Adipocyte (in vitro differentiated cells): ENCODE results near the gene EFEMP1.

Experiments
- DNase-seq: peaks from one replicate; pipeline ENCODE4 v3.0.0-alpha.2; 2015; ENCODE audit warnings: low read depth
- H3K27me3 ChIP-seq: replicated peaks from 2 replicates; pipeline ENCODE4 v1.7.0; 2013; ENCODE audit warnings: mild to moderate bottlenecking, low read length, moderate library complexity; ENCODE audit not compliant: control insufficient read depth, insufficient read depth
- H3K36me3 ChIP-seq: 2 replicates; pipeline ENCODE4 v1.7.0; 2013; ENCODE audit warnings: low read length, mild to moderate bottlenecking, moderate library complexity; ENCODE audit not compliant: control insufficient read depth, insufficient read depth, severe bottlenecking
- H3K4me1 ChIP-seq: 2 replicates; pipeline ENCODE4 v1.7.0; 2013; ENCODE audit warnings: mild to moderate bottlenecking, low read length, moderate library complexity; ENCODE audit not compliant: control insufficient read depth, insufficient read depth
- H3K4me3 ChIP-seq: 2 replicates; pipeline ENCODE4 v1.7.0; 2013; ENCODE audit warnings: mild to moderate bottlenecking, low read length, moderate library complexity
- H3K9ac ChIP-seq: 2 replicates; pipeline ENCODE4 v1.7.0; 2013; ENCODE audit warnings: mild to moderate bottlenecking, low read length, moderate library complexity
- H3K9me3 ChIP-seq: 2 replicates; pipeline ENCODE4 v1.7.0; 2013; ENCODE audit warnings: mild to moderate bottlenecking, low read length, moderate library complexity; ENCODE audit not compliant: control insufficient read depth

EFEMP1 gene

GRCh38 chr2:55932843-55933242 is 9.3 kb upstream of the EFEMP1 start:
- peaks cover 3% of the 10 kb centered on the region for H3K27me3 ChIP-seq
- no peaks in the 10 kb centered on the region for H3K9me3 ChIP-seq
- no peak overlapping the region for H3K9ac ChIP-seq
- H3K4me3 ChIP-seq: no peak overlapping the region
- no peak for DNase-seq
- H3K4me1 ChIP-seq: no peaks in the 10 kb centered on the region
- no peaks in the 10 kb centered on the region for H3K36me3 ChIP-seq

GRCh38 chr2:55931281-55931680 is 7.7 kb upstream of the EFEMP1 start:
- no peak overlapping the region for H3K4me3 ChIP-seq
- DNase-seq: no peak
- no peak overlapping the region for H3K9ac ChIP-seq
- H3K27me3 ChIP-seq: peaks cover 5% of the 10 kb centered on the region
- no peaks in the 10 kb centered on the region for H3K4me1 ChIP-seq
- no peaks in the 10 kb centered on the region for H3K36me3 ChIP-seq
- H3K9me3 ChIP-seq: no peaks in the 10 kb centered on the region

GRCh38 chr2:55929476-55929875 is 5.9 kb upstream of the EFEMP1 start:
- Histone ChIP-seq H3K4me3 (no peak overlapping the region), H3K4me1 (no peaks in the 10 kb centered on the region), H3K9ac (no peak overlapping the region), H3K9me3 (no peaks in the 10 kb centered on the region), H3K36me3 (no peaks in the 10 kb centered on the region), H3K27me3 (peaks cover 6% of the 10 kb centered on the region)
- peak; percentile 27 for DNase-seq

- H3K27me3 ChIP-seq: peaks cover 6% of the 10 kb centered on the region
- DNase-seq: no peak
- no peak overlapping the region for H3K4me3 ChIP-seq
- no peak overlapping the region for H3K9ac ChIP-seq
- H3K36me3 ChIP-seq: no peaks in the 10 kb centered on the region
- no peaks in the 10 kb centered on the region for H3K9me3 ChIP-seq
- peaks cover 7% of the 10 kb centered on the region for H3K4me1 ChIP-seq
Observed at GRCh38 chr2:55926974-55927373, 3.4 kb upstream of the EFEMP1 start.

GRCh38 chr2:55926246-55926645 is 2.7 kb upstream of the EFEMP1 start:
- Histone ChIP-seq H3K4me1 (peaks cover 14% of the 10 kb centered on the region), H3K9ac (no peak overlapping the region), H3K9me3 (no peaks in the 10 kb centered on the region), H3K27me3 (peaks cover 6% of the 10 kb centered on the region), H3K4me3 (no peak overlapping the region), H3K36me3 (no peaks in the 10 kb centered on the region)
- DNase-seq: no peak

GRCh38 chr2:55923982-55924321 is 370 bp upstream of the EFEMP1 start:
- peak overlapping the region; percentile 95 for H3K9ac ChIP-seq
- H3K27me3 ChIP-seq: peaks cover 6% of the 10 kb centered on the region
- H3K36me3 ChIP-seq: peaks cover 19% of the 10 kb centered on the region
- peak overlapping the region; percentile 94 for H3K4me3 ChIP-seq
- peaks cover 24% of the 10 kb centered on the region for H3K4me1 ChIP-seq
- DNase-seq: no peak
- H3K9me3 ChIP-seq: no peaks in the 10 kb centered on the region

GRCh38 chr2:55922291-55922907 is 1.2 kb downstream of the EFEMP1 start:
- Histone ChIP-seq H3K27me3 (peaks cover 5% of the 10 kb centered on the region), H3K36me3 (peaks cover 33% of the 10 kb centered on the region), H3K4me1 (peaks cover 24% of the 10 kb centered on the region), H3K9me3 (no peaks in the 10 kb centered on the region), H3K4me3 (peak overlapping the region; percentile 94), H3K9ac (peak overlapping the region; percentile 95)
- DNase-seq: no peak

GRCh38 chr2:55919574-55919973 is 4.0 kb downstream of the EFEMP1 start:
- no peak for DNase-seq
- peaks cover 46% of the 10 kb centered on the region for H3K36me3 ChIP-seq

GRCh38 chr2:55918856-55919255 is 4.7 kb downstream of the EFEMP1 start:
- Histone ChIP-seq H3K4me3 (no peak overlapping the region), H3K36me3 (peaks cover 52% of the 10 kb centered on the region), H3K9me3 (no peaks in the 10 kb centered on the region), H3K27me3 (no peaks in the 10 kb centered on the region), H3K9ac (no peak overlapping the region), H3K4me1 (peaks cover 32% of the 10 kb centered on the region)
- no peak for DNase-seq

More at GRCh38 chr2:55919574-55919973, 4.0 kb downstream of the EFEMP1 start:
- H3K27me3 ChIP-seq: no peaks in the 10 kb centered on the region
- peaks cover 37% of the 10 kb centered on the region for H3K4me1 ChIP-seq
- H3K9me3 ChIP-seq: no peaks in the 10 kb centered on the region
- no peak overlapping the region for H3K9ac ChIP-seq
- no peak overlapping the region for H3K4me3 ChIP-seq

GRCh38 chr2:55917713-55918390 is 5.7 kb downstream of the EFEMP1 start:
- no peak for DNase-seq
- Histone ChIP-seq H3K9me3 (no peaks in the 10 kb centered on the region), H3K36me3 (peaks cover 61% of the 10 kb centered on the region), H3K9ac (no peak overlapping the region), H3K4me3 (no peak overlapping the region), H3K27me3 (no peaks in the 10 kb centered on the region), H3K4me1 (peaks cover 32% of the 10 kb centered on the region)

GRCh38 chr2:55917117-55917516 is 6.5 kb downstream of the EFEMP1 start:
- peaks cover 67% of the 10 kb centered on the region for H3K36me3 ChIP-seq
- peaks cover 32% of the 10 kb centered on the region for H3K4me1 ChIP-seq
- no peaks in the 10 kb centered on the region for H3K9me3 ChIP-seq
- DNase-seq: no peak
- H3K27me3 ChIP-seq: no peaks in the 10 kb centered on the region
- H3K9ac ChIP-seq: no peak overlapping the region
- no peak overlapping the region for H3K4me3 ChIP-seq
